ENCODE results near the gene PGD.
"Not testable (repeated sequence)": the region's sequence is repeated elsewhere in the genome, so short reads cannot be mapped to it uniquely, and the experiment has no call there.

PGD gene

DNA sequence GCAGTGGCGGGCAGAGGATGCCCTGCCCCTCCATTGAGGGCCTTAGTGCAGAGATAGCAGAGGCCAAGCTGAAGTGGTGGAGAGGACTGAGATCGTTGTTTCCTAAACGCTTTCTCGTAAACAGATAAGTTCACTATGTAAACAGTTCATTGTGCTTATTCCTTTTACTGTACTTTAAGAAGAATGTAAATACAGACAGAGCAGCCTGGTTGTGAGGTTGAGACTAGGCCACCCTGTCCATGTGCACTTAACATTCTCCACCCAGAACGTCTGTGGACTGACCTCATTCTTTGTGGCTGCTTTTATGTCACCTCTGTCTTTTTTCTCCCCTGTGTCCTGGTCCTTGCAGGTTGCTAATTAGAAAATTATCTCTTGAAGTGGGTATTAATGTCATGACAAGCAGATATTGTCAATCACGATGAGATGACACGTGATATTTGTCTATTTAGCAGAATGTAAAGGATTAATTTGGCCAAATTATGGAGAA lies 39.9 kb downstream of the PGD start:
- DNase-seq = no peak

DNA sequence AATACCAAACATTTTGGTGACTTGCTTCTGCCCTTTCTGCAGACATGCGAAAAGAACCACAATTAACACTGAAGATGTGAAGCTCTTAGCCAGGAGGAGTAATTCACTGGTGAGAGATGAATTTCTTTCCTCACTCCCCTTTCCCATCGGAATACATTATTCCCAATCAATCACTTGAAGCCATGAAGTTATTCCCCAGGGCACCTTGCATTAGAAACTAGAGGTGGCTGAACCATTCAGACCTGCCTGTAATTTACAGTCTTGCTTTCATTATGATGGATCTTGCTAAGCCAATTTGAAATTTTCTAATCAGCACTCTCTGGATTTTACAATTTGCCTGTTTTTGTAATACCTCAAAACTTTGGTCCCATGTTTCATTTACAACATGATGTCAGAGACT lies 41.4 kb downstream of the PGD start:
- DNase-seq = no peak

DNA sequence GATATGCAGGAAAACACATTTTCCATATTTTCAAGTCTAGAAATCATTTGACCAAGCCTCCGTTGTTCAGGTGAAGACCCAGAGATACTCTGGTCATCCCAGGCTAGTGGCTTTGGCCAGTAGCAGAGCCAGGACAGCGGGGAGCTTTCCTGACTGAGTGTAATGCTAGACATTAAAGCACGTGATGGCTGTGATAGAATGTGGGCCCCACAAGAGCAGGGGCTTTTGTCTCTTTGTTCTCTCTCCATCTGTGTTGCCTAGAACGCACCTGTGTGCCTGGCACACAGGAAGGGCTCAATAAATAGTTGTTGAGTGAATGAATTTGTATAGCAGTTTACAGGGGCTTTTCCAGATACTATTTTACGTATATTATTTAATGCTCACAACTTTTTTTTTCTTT lies 41.9 kb downstream of the PGD start:
- no peak for DNase-seq

DNA sequence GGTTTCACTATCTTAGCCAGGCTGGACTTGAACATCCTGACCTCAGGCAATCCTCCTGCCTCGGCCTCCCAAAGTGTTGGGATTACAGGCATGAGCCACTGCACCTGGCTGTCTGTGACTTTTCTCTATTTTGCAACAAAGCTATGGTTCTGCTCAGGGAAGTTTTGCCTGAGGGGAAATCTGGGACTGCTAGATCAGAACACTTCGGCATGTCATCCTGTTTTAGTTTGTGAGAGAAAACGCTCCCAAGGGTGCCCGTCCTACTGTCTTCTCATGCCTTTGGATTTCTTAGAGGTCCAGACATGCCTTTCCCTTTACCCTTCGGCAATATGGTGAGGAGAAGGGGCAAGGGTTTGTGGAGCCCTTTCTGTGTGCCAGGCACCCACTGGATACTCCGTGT lies 45.4 kb downstream of the PGD start:
- DNase-seq = no peak

DNA sequence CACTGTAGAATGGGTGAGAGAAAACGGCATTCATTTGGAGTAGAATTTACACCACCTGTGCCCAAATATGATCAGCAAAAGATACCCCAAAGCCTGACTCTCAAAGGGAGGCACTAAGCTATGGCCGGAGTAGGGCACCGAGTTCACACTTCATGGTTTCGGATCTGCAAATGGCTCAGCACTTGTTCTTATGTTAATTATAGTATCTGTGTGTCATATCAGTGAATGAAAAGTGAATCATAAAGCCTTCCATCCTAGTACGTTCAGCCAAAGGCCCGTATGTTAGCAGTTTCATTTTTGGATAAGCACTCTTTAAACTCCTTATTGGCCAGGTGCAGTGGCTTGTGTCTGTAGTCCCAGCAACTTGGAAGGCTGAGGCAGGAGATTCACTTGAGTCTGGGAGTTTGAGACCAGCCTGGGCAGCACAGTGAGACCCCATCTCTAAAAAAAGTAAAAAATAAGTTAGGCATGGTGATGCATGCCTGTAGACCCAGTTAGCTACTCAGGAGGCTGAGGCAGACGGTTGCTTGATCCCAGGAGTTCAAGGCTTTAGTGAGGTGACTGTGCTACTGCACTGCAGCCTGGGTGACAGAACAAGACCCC lies 46.0 kb downstream of the PGD start:
- no peak for DNase-seq

DNA sequence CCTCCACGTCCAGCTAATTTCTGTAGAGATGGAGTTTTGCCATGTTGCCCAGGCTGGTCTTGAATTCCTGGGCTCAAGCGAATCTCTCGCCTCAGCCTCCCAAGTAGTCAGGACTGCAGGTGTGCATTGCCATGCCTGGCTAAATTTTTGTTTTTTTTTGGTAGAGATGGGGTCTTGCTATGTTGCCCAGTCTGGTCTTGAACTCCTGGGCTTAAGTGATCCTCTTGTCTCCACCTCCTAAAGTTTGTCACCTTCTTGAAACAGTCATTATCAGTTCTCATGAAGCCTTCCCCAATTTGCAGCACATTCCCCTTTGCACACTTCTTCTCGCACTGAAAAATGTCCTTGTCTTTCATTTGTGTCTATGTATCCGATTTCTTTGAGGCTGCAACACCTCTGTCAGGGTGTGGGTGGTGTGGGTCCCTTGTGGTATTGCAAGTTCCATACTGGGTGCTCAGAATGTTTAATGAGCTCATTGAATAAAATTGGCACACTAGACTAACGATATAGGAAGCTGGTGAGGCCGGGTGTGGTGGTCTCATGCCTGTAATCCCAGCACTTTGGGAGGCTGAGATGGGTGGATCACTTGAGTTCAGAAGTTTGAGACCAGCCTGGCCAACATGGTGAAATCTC lies 48.0 kb downstream of the PGD start:
- DNase-seq = no peak

DNA sequence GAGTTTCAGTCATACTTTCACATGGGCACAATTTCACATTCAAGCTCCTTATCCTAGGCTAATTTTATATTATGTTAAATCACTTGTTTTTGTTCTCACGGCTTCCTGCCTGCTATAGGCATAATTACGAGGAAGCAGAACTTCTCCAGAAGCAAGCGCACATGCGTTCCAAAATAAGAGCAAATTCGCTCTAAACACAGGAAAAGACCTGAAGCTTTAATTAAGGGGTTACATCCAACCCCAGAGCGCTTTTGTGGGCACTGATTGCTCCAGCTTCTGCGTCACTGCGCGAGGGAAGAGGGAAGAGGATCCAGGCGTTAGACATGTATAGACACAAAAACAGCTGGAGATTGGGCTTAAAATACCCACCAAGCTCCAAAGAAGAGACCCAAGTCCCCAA lies 50.9 kb downstream of the PGD start, which contains the start of gene CORT:
Gene CORT (plus strand): TSS at position 281 of the 400 bp plus-strand sequence. CDS start 193 bp downstream, outside the sequence.
- DNase-seq = no peak

DNA sequence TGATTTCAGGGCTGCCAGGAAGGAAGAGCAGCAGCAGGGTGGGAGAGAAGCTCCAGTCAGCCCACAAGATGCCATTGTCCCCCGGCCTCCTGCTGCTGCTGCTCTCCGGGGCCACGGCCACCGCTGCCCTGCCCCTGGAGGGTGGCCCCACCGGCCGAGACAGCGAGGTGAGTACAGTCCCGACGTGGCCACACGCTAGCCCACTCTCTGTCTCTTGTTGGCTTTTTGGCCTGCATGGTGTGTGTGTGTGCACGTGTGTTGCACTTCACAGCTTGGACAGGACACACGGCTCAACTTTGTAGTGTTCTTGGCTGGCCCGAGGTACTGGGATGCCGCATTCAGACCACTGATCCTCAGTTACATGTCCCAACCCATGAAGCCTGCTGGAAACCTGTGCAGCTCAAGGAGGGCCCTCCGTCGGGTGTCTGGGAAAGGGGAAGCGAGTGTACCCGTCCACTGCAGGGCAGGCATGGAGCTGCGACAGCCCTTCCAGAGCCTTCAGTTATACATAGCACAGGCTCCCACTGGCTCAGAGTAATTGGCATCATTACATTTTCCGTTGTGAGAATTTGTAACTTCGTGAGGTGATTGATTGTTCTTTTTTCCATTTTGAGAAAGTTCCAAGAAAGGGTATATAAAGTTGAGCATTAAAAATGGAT lies 51.4 kb downstream of the PGD start:
- no peak for DNase-seq

DNA sequence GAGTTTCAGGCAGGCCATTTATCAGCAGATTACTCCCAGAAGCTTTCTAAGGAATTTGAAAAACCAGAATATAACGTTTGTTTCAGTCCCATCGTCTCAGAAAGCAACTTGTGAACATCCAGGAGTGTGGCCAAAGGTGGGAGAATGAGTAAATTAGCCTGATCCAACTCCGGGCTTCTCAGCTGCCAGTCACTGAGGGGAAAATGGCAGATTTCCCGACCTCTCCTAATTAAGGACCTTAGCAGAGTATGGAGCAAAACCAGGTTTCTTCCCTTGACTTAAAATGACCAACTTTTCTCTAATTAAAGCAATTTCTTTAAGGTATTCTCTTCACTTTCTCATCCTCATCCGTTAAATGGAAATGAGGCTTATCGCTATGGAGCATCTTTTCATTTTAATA lies 52.0 kb downstream of the PGD start:
- DNase-seq = no peak

DNA sequence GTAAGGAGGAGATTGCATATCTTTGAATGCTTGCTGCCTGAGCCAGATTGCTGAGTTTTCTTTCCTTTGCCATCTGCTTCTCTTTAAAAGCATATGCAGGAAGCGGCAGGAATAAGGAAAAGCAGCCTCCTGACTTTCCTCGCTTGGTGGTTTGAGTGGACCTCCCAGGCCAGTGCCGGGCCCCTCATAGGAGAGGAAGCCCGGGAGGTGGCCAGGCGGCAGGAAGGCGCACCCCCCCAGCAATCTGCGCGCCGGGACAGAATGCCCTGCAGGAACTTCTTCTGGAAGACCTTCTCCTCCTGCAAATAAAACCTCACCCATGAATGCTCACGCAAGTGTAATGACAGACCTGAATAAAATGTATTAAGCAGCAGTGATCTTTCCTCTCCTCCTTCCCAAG lies 52.4 kb downstream of the PGD start:
- no peak for DNase-seq

DNA sequence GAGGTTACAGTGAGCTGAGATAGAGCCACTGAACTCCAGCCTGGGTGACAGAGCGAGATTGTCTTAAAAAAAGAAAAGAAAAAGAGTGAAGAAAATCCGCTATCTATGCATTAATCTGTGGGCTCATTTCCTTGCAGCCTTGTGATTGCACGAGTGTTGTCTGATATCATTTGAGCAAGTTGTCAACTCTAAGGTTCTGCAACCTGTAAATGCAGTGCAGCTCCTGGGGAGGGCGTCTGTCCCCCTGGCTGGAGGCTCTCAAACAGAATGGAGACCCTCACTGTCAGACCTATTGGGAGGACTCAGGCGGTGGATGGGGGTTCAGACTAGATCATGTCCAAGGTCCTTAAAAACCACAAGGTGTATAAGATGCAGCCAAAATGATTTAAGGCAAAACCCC lies 57.2 kb downstream of the PGD start:
- no peak for DNase-seq

DNA sequence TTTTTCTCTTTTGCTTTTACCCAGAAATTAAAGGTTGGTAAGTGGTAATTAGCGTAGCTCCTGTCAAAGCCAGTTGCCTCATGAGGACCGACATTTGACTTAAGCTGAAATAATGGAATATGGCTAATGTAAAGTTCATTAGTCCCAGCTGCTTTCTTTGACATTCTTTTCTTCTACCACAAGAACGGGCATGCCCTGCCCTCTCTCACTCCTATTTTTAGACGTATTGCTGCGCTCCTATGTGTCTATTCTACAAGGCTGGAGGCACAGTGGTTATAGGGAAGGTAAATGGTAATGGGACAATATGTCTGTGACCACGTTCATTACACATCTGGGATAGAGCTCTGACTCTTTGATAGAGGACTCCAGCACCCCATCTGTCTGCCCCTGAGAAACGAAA lies 57.8 kb downstream of the PGD start:
- DNase-seq = no peak

DNA sequence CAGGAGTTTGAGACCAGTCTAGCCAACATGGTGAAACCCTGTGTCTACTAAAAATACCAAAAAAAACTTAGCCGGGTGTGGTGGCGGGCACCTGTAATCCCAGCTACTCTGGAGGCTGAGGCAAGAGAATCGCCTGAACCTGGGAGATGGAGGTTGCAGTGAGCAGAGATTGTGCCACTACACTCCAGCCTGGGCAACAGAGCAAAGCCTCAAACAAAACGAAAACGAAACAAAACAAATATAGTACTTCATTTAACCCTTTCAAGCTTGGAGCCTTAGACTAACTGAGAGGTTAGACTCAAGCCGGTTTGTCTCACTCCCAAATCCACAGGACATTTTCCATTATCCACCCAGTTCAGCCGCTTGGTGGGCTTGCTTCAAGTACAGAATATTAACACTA lies 58.6 kb downstream of the PGD start:
- not testable (repeated sequence) for DNase-seq

DNA sequence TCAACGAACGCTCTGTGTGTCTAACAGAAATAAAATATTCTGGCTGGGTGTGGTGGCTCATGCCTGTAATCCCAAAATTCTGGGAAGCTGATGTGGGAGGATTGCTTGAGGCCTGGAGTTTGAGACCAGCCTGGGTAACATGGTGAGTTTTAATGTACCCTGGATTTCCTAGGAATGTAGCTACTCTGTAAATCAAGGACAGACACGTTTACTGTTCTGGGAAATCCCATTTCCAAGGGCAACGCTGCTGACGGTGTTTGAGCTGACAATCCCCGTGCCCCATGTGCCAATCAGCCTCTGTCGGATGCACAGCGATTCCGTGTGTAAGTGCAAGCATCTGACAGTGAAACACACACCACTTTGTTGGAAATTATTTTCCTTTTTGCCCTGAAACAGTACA lies 59.0 kb downstream of the PGD start:
- no peak for DNase-seq

DNA sequence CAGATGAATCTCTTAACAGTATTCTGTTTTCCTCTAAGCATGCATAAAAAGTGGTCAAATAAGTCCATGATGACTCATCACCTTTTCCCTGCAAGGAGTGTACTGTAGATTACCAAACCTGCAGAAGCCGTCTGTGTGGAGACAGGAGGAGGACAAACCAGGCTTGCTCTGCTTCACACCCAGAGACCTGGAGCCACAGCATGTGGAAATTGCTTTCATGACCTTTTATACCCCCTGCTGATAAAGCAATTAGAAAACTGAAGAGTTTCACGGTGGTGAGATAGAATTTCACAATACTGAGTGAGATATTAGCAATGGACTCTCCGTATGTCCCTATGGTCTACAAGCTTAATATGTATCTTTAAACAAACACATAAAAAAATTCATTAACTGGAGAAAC lies 60.3 kb downstream of the PGD start:
- DNase-seq = no peak

DNA sequence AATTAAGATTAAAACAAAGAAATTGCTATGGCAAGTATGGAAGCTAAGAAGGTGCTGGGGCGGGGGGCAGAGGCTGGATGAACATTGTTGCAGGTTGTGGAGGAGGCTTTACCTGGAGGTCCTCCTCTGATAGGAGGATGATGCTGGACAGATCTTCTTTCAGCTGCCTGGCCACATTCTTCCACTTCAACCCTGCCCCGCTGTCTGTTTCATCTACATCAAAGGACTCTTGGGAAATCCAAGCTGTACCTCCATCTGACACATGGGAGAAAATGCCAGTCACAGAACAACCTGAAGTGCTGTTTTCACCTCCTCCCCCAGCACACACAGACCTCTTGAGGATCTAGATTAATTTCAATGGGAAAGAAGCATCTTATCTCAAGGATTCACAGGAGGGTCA lies 68.2 kb downstream of the PGD start:
- DNase-seq = no peak

DNA sequence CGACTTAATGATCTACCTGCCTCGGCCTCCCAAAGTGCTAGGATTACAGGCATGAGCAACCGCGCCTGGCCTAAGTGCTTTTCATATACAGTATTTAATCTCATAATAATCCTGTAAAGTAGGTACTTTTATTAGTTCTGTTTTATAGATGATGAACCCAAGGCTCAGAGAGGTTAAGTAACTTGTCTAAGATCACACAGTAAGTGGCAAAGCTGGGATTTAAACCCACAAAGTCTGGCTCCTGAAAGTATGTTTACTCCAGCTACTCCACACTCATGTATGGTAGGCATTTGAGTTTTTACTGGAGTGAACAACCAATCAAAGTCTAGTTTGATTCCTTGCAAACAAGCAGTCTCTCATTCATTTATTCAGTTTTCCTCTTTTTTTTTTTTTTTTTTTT lies 71.2 kb downstream of the PGD start:
- no peak for DNase-seq

Measured in CD4-positive, alpha-beta T cell treated with Interleukin-1 beta for 1 hour (primary cell).